ENCODE measurements around the gene KCNRG. TPM values are rescaled to one million over a fixed set of nuclear protein-coding genes. Genes with fewer than 3 reads are reported as not detected.

Gene KCNRG
- total RNA-seq, 1 experiment from 2014 or later: 0.15 TPM

DNA sequence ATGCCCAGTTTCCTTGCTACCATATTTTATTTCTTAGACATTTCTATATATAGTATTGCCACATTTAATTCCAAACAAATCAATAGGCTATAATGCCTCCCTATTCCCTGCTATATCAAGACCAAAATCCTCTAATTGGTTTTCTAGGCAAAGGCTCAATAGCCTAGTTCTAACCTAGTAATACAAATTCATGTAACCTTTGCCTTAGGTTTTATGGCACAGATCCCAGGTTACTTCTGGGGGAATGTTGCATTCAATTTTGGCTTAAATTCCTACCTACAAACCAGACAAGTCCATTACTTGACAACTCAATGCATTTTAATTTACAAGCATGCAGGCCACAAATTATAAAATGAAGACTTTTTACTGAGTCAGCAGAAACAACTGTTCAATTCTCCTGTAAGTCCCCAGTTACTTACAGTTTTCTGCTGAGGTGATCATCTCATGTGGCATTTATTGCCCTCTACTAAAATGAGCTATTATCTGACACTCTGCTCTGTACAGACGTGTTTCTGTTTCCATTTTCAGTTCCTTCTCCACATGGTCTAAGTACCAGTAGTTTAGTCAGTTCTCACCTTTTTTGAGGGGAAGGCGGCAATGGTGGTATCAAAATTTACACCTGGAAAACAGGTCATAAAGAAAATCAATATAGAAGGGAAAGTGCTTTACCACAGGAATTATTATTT lies 11.7 kb downstream of the KCNRG start:
- no TSS peak for BruUV-seq (replicated peaks)
- no peak overlapping the region for H3K4me2 ChIP-seq (ENCODE audit: low read length)
- no peaks in the 10 kb centered on the region for H3K9me2 ChIP-seq (replicated peaks; ENCODE audit: low read length)
- H3K27me3 ChIP-seq (ENCODE audit: low read length): no peaks in the 10 kb centered on the region
- no peak overlapping the region for H3K4me3 ChIP-seq (ENCODE audit: low read length)
- no peak overlapping the region for H3K9ac ChIP-seq (ENCODE audit: low read length)
- TF ChIP-seq EZH2phosphoT487 (IDR thresholded peaks at IDR 0.05; ENCODE audit: borderline replicate concordance, low read length): no peak
- no peak for TF ChIP-seq EZH2 (IDR thresholded peaks at IDR 0.05; ENCODE audit: low read length, unreplicated experiment)
- TF ChIP-seq, protein P1, sequence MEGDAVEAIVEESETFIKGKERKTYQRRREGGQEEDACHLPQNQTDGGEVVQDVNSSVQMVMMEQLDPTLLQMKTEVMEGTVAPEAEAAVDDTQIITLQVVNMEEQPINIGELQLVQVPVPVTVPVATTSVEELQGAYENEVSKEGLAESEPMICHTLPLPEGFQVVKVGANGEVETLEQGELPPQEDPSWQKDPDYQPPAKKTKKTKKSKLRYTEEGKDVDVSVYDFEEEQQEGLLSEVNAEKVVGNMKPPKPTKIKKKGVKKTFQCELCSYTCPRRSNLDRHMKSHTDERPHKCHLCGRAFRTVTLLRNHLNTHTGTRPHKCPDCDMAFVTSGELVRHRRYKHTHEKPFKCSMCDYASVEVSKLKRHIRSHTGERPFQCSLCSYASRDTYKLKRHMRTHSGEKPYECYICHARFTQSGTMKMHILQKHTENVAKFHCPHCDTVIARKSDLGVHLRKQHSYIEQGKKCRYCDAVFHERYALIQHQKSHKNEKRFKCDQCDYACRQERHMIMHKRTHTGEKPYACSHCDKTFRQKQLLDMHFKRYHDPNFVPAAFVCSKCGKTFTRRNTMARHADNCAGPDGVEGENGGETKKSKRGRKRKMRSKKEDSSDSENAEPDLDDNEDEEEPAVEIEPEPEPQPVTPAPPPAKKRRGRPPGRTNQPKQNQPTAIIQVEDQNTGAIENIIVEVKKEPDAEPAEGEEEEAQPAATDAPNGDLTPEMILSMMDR (conservative IDR thresholded peaks at IDR 0.05; ENCODE audit: low read depth, low read length): no peak
- H4K20me1 ChIP-seq (ENCODE audit: low read length): no peaks in the 10 kb centered on the region
- no peak overlapping the region for H3K27ac ChIP-seq (ENCODE audit: low read length)
- no peaks in the 10 kb centered on the region for H3K9me3 ChIP-seq (ENCODE audit: low read length)
- no peak overlapping the region for H2AFZ ChIP-seq (ENCODE audit: low read length)
- ChIA-PET CTCF (no interaction called here), POLR2A (ENCODE audit: unreplicated experiment) (no interaction called here)
- no peaks in the 10 kb centered on the region for H3K79me2 ChIP-seq (ENCODE audit: low read length)
- no peak for DNase-seq
- no peaks in the 10 kb centered on the region for H3F3A ChIP-seq (ENCODE audit: low read length, unreplicated experiment)
- no peaks in the 10 kb centered on the region for H3K4me1 ChIP-seq (ENCODE audit: insufficient read depth, low read length)
- intact Hi-C loops (cut with micrococcal nuclease): no loop called here
- no peak for ATAC-seq
- H3K36me3 ChIP-seq (ENCODE audit: low read depth, low read length): no peaks in the 10 kb centered on the region; the same call in 1 of the 2 replicates

DNA sequence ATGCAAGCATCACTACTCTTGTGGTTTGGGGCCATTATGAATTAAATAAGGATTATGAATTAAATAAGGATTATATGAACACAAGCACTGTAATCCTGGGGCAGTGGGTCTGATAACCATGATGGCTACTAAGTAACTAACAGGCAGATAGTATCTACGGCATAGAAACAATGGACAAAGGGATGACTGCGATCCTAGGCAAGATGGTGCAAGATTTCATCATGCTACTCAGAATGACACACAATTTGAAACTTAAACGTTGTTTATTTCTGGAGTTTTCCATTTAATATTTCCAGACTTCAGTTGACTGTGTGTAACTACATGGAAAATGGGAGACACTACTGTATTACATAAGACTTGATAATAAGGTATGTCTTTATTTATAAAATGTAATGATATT lies 15.1 kb downstream of the KCNRG start:
- Histone ChIP-seq H3F3A (ENCODE audit: low read length, unreplicated experiment) (no peaks in the 10 kb centered on the region), H3K4me1 (ENCODE audit: insufficient read depth, low read length) (no peaks in the 10 kb centered on the region), H3K4me3 (ENCODE audit: low read length) (no peak overlapping the region), H3K9me3 (ENCODE audit: low read length) (no peaks in the 10 kb centered on the region), H2AFZ (ENCODE audit: low read length) (no peak overlapping the region), H3K4me2 (ENCODE audit: low read length) (no peak overlapping the region), H3K9me2 (replicated peaks; ENCODE audit: low read length) (no peaks in the 10 kb centered on the region), H3K9ac (ENCODE audit: low read length) (no peak overlapping the region), H4K20me1 (ENCODE audit: low read length) (no peaks in the 10 kb centered on the region), H3K27ac (ENCODE audit: low read length) (no peak overlapping the region), H3K27me3 (ENCODE audit: low read length) (no peaks in the 10 kb centered on the region), H3K79me2 (ENCODE audit: low read length) (no peaks in the 10 kb centered on the region), H3K36me3 (ENCODE audit: low read depth, low read length) (no peaks in the 10 kb centered on the region; the same call in 1 of the 2 replicates)
- CTCF ChIA-PET: no interaction called here
- POLR2A ChIA-PET (ENCODE audit: unreplicated experiment): no interaction called here
- ATAC-seq: no peak
- DNase-seq: no peak
- TF ChIP-seq EZH2phosphoT487 (IDR thresholded peaks at IDR 0.05; ENCODE audit: borderline replicate concordance, low read length) (no peak), EZH2 (IDR thresholded peaks at IDR 0.05; ENCODE audit: low read length, unreplicated experiment) (no peak)
- TF ChIP-seq, protein P1 (conservative IDR thresholded peaks at IDR 0.05; ENCODE audit: low read depth, low read length): no peak
- intact Hi-C loops (cut with micrococcal nuclease): no loop called here
- no TSS peak for BruUV-seq (replicated peaks)

DNA sequence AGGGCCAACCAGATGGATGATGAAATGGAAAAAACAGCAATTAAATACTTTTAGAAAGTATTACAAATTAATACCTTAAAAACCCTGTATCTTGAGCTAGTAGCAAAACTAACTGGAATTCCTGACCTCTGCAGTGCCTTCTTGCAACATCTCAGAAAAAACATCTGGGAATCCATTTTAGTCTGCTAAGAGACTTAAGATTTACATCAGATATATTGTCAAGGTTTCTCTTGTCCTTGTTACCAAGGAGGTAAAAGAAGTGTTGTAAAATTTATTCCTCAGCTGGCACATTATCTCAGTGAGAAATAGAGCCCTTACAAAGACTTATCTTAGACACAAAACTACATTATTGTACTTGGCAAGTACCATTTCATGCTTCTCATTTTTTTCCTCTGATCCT lies 18.5 kb downstream of the KCNRG start:
- no peak for TF ChIP-seq EZH2phosphoT487 (IDR thresholded peaks at IDR 0.05; ENCODE audit: borderline replicate concordance, low read length)
- no peak for TF ChIP-seq EZH2 (IDR thresholded peaks at IDR 0.05; ENCODE audit: low read length, unreplicated experiment)
- TF ChIP-seq, protein P1 (conservative IDR thresholded peaks at IDR 0.05; ENCODE audit: low read depth, low read length): no peak
- H3K27ac ChIP-seq (ENCODE audit: low read length): no peak overlapping the region
- intact Hi-C loops (cut with micrococcal nuclease): no loop called here
- BruUV-seq (replicated peaks): no TSS peak
- no peaks in the 10 kb centered on the region for H3K79me2 ChIP-seq (ENCODE audit: low read length)
- H3K27me3 ChIP-seq (ENCODE audit: low read length): no peaks in the 10 kb centered on the region
- DNase-seq (no peak), ATAC-seq (no peak)
- no peak overlapping the region for H2AFZ ChIP-seq (ENCODE audit: low read length)
- no peaks in the 10 kb centered on the region for H3K9me2 ChIP-seq (replicated peaks; ENCODE audit: low read length)
- no peaks in the 10 kb centered on the region for H3K36me3 ChIP-seq (ENCODE audit: low read depth, low read length)
- H3K4me3 ChIP-seq (ENCODE audit: low read length): no peak overlapping the region
- H3K4me2 ChIP-seq (ENCODE audit: low read length): no peak overlapping the region
- ChIA-PET CTCF (interaction anchor here (0.5 kb wide), 1 partner anchor 82 kb away, joined by 5 read pairs; no protein-coding TSS in a partner anchor), POLR2A (ENCODE audit: unreplicated experiment) (interaction anchor here (0.6 kb wide), 1 partner anchor 875 kb away, joined by 3 read pairs; no protein-coding TSS in a partner anchor)
- H3K9me3 ChIP-seq (ENCODE audit: low read length): no peaks in the 10 kb centered on the region
- no peaks in the 10 kb centered on the region for H4K20me1 ChIP-seq (ENCODE audit: low read length)
- H3K4me1 ChIP-seq (ENCODE audit: insufficient read depth, low read length): no peaks in the 10 kb centered on the region
- no peak overlapping the region for H3K9ac ChIP-seq (ENCODE audit: low read length)
- no peaks in the 10 kb centered on the region for H3F3A ChIP-seq (ENCODE audit: low read length, unreplicated experiment)

Measured in PC-3 (cell line).